CD4-positive, CD25-positive, alpha-beta regulatory T cell (primary cell): Measurements from ENCODE around the gene KNTC1. TPM values are rescaled to one million over a fixed set of nuclear protein-coding genes. Genes with fewer than 3 reads are reported as not detected.
"Not testable (repeated sequence)": the region's sequence is repeated elsewhere in the genome, so short reads cannot be mapped to it uniquely, and the experiment has no call there.

Experiments used
- ATAC-seq, 2 donors: fragments of 150-1000 bp; cut with Tn5 transposase; one replicate each; pipeline ENCODE4 v1.10.0; 2021; ENCODE audit warnings: low read depth in 2 of 2, moderate number of reproducible peaks in 2 of 2, moderate library complexity in 1 of 2
- DNase-seq, 3 donors: peaks; one replicate each; pipeline versions ENCODE4 v3.0.0 to v3.0.0-alpha.2; 2012 to 2022; ENCODE audit warnings: mixed read lengths in 1 of 3
- H3K27ac ChIP-seq: one replicate; pipeline ENCODE4 v1.7.0; 2013; ENCODE audit warnings: mild to moderate bottlenecking, low read length; ENCODE audit not compliant: insufficient read depth, poor library complexity, severe bottlenecking
- H3K27me3 ChIP-seq: one replicate; pipeline ENCODE4 v1.7.0; 2013; ENCODE audit warnings: low read length; ENCODE audit not compliant: control insufficient read depth, insufficient read depth
- H3K36me3 ChIP-seq: one replicate; pipeline ENCODE4 v1.7.0; 2013; ENCODE audit warnings: mild to moderate bottlenecking, low read length, moderate library complexity; ENCODE audit not compliant: control insufficient read depth, insufficient read depth
- H3K4me1 ChIP-seq: 2 replicates; pipeline ENCODE4 v1.7.0; 2013; ENCODE audit warnings: mild to moderate bottlenecking, low read length; ENCODE audit not compliant: insufficient read depth, control insufficient read depth, poor library complexity, severe bottlenecking
- H3K4me3 ChIP-seq: one replicate; pipeline ENCODE4 v1.7.0; 2013; ENCODE audit warnings: low read depth, mild to moderate bottlenecking, low read length, moderate library complexity
- H3K9me3 ChIP-seq, 2 experiments: 1 replicate in 1 of 2; 2 replicates in 1 of 2; pipeline ENCODE4 v1.7.0; 2013; ENCODE audit warnings: low read length in 2 of 2, mild to moderate bottlenecking in 1 of 2, moderate library complexity in 1 of 2; ENCODE audit not compliant: control insufficient read depth in 2 of 2
- H3K27ac Mint-ChIP-seq, 3 donors: one replicate each; pipeline ENCODE4 v1.8.0; 2020 to 2022; ENCODE audit warnings: mild to moderate bottlenecking in 3 of 3, mixed read lengths in 3 of 3, moderate library complexity in 2 of 3
- H3K27me3 Mint-ChIP-seq: one replicate; pipeline ENCODE4 v1.8.0; 2022; ENCODE audit warnings: mild to moderate bottlenecking, mixed read lengths
- H3K36me3 Mint-ChIP-seq: one replicate; pipeline ENCODE4 v1.8.0; 2020; ENCODE audit warnings: mixed read lengths
- H3K4me1 Mint-ChIP-seq, 4 donors: one replicate each; pipeline ENCODE4 v1.8.0; 2020 to 2022; ENCODE audit warnings: mixed read lengths in 4 of 4, mild to moderate bottlenecking in 1 of 4
- H3K4me3 Mint-ChIP-seq, 4 donors: one replicate each; pipeline ENCODE4 v1.8.0; 2020 to 2022; ENCODE audit warnings: mild to moderate bottlenecking in 4 of 4, mixed read lengths in 4 of 4, moderate library complexity in 3 of 4
- H3K9me3 Mint-ChIP-seq, 7 donors: one replicate each; pipeline ENCODE4 v1.8.0; 2020 to 2022; ENCODE audit warnings: mixed read lengths in 7 of 7, mild to moderate bottlenecking in 3 of 7, moderate library complexity in 2 of 7
- polyA plus RNA-seq, 4 donors: library from polyadenylated mRNA; unstranded; fragments of 300-500 nt; fragmentation: Illumina TruSeq; gene quantifications; one replicate each; pipeline ENCODE4 v1.2.3, GENCODE V29; 2021
- total RNA-seq: library from RNA; stranded (reverse); gene quantifications from one replicate; pipeline ENCODE4 v1.2.3, GENCODE V29; 2022

Gene KNTC1
- total and polyA plus RNA-seq, 5 donors from 2014 or later, result 2.1 to 27.8 (median 4.0) TPM

DNA sequence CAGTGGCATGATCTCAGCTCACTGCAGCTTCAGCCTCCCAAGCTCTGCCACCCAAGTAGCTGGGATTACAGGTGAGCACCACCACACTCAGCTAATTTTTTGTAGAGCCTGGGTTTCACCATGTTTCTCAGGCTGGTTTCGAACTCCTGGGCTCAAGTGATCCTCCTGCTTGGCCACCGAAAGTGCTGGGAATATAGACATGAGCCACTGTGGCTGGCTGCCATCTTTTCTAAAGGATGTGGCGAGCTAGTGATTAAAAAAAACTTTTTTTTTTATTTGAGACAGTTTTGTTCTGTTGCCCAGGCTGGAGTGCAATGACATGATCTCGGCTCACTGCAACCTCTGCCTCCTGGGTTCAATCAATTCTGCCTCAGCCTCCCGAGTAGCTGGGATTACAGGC, 39.8 kb downstream of the KNTC1 start:
- not testable (repeated sequence) for H3K27me3 Mint-ChIP-seq, H3K4me1 ChIP-seq, H3K4me1 Mint-ChIP-seq, H3K4me3 Mint-ChIP-seq, H3K27ac Mint-ChIP-seq, DNase-seq, H3K9me3 Mint-ChIP-seq, H3K27me3 ChIP-seq, H3K4me3 ChIP-seq, ATAC-seq, H3K9me3 ChIP-seq, H3K27ac ChIP-seq
- H3K36me3 Mint-ChIP-seq, result peaks cover 23% of the 10 kb centered on the region
- peaks cover 27% of the 10 kb centered on the region for H3K36me3 ChIP-seq

DNA sequence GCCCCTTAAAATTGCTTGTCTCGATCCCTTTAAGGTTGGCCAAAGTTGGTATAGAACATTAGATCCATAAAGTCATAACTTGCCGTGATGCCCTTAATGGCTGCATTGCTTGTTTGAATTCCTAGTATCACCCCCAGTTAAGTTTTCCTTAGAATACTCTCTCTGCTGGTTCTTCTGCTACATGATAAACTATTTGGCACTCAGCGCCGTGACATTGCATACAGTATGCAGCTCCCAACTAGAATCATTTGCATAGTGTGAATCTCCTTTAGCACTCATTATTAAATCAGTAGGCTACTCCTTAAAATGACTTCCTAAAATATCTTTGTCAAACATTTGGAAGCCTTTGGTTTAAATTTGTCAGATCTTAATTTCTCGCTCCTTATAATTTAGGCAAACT, 42.2 kb downstream of the KNTC1 start:
- no peak overlapping the region for H3K4me3 Mint-ChIP-seq
- DNase-seq (no peak), ATAC-seq (no peak)
- no peaks in the 10 kb centered on the region for H3K4me1 ChIP-seq
- H3K9me3 Mint-ChIP-seq, result no peaks in the 10 kb centered on the region
- H3K4me3 ChIP-seq, result no peak overlapping the region
- H3K36me3 ChIP-seq, result peaks cover 34% of the 10 kb centered on the region
- H3K27me3 ChIP-seq, result no peaks in the 10 kb centered on the region
- no peaks in the 10 kb centered on the region for H3K27me3 Mint-ChIP-seq
- H3K27ac Mint-ChIP-seq, result no peak overlapping the region
- no peaks in the 10 kb centered on the region for H3K9me3 ChIP-seq
- peaks cover 24% of the 10 kb centered on the region for H3K36me3 Mint-ChIP-seq
- H3K27ac ChIP-seq, result no peak overlapping the region
- no peaks in the 10 kb centered on the region for H3K4me1 Mint-ChIP-seq

DNA sequence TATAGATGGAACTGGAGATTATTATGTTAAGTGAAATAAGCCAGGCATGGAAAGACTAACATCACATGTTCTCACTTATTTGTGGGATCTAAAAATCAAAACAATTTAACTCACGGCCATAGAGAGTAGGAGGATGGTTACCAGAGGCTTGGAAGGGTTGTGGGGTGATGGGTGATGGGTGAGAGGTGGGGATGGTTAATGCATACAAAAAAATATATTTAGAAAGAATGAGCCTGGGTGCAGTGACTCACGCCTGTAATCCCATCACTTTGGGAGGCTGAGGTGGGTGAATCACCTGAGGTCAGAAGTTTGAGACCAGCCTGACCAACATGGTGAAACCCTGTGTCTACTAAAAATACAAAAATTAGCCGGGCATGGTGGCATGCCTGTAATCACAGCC, 43.0 kb downstream of the KNTC1 start:
- peaks cover 22% of the 10 kb centered on the region for H3K36me3 Mint-ChIP-seq
- H3K4me1 Mint-ChIP-seq, DNase-seq, H3K27me3 ChIP-seq, H3K4me3 ChIP-seq, H3K9me3 Mint-ChIP-seq, H3K27ac Mint-ChIP-seq, H3K27me3 Mint-ChIP-seq, H3K9me3 ChIP-seq, H3K27ac ChIP-seq, H3K4me3 Mint-ChIP-seq, ATAC-seq, H3K4me1 ChIP-seq: not testable (repeated sequence)
- H3K36me3 ChIP-seq, result peaks cover 41% of the 10 kb centered on the region

DNA sequence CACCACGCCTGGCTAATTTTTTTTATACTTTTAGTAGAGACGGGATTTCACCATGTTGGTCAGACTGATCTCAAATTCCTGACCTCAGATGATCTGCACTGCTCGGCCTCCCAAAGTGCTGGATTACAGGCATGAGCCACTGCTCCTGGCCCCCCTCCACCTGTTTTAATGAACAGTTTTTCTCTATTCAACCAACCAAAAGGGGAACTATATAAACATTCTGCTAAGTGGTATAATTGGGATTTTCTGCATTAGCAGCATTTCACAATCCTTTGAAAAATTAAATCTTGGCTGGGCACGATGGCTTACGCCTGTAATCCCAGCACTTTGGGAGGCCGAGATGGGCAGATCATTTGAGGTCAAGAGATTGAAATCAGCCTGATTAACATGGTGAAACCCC, 44.8 kb downstream of the KNTC1 start:
- ATAC-seq (no peak), DNase-seq (no peak)
- H3K4me3 Mint-ChIP-seq, result no peak overlapping the region
- Histone ChIP-seq H3K36me3 (peaks cover 53% of the 10 kb centered on the region), H3K4me3 (no peak overlapping the region), H3K9me3 (no peaks in the 10 kb centered on the region), H3K4me1 (no peaks in the 10 kb centered on the region), H3K27me3 (no peaks in the 10 kb centered on the region), H3K27ac (no peak overlapping the region)
- peaks cover 37% of the 10 kb centered on the region for H3K36me3 Mint-ChIP-seq
- H3K27ac Mint-ChIP-seq, result no peak overlapping the region
- no peaks in the 10 kb centered on the region for H3K9me3 Mint-ChIP-seq
- H3K27me3 Mint-ChIP-seq, result no peaks in the 10 kb centered on the region
- H3K4me1 Mint-ChIP-seq, result no peaks in the 10 kb centered on the region

DNA sequence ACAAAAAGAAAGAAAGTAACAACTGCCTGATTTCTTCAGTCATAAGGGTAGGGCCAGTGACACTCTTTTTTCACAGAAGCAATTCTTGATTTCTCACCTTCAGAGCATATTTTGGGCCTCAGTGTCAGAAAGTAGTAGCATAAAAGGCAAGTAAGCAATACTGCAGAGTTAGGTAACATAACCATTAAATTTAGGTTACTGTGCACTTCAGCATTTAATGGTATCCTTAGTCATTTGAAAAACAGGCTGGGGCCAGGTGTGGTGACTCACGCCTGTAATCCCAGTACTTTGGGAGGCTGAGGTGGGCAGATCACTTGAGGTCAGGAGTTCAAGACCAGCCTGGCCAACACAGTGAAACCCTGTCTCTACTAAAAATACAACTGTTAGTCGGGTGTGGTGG, 56.2 kb downstream of the KNTC1 start:
- DNase-seq, H3K9me3 Mint-ChIP-seq, ATAC-seq, H3K27ac ChIP-seq, H3K9me3 ChIP-seq, H3K27ac Mint-ChIP-seq, H3K27me3 ChIP-seq, H3K4me1 Mint-ChIP-seq, H3K4me3 Mint-ChIP-seq, H3K4me1 ChIP-seq, H3K4me3 ChIP-seq, H3K27me3 Mint-ChIP-seq: not testable (repeated sequence)
- peaks cover 29% of the 10 kb centered on the region for H3K36me3 Mint-ChIP-seq
- H3K36me3 ChIP-seq, result peaks cover 41% of the 10 kb centered on the region

DNA sequence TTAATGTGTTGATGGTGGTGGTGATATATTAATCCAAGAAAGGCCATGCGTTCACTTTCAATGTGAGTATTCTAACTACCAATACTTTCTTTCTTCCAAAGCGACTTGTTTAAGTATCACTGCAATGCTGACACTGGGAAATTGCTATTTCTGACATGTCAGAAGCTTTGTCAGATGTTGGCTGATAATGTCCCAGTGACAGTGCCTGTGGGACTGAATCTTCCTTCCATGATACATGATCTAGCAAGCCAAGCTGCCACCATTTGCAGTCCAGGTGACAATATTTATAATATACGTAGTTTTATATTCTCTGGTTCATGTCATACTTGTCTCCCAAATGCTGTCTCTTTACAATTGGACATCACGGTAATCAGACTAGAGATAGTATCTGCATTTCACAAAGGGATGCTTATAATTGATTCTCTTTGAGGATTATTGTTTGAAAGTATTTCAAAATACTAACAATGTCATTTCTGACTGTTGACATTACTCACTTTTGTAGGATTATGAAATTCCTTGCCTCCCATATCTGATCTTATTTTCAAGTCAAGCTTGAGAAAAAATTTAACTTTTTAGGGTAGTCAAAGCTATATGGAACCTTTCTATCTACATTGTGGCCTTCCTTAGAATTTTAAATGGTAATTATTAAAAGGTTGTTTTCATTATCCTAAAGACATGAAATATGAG, 57.3 kb downstream of the KNTC1 start:
- Histone ChIP-seq H3K4me3 (no peak overlapping the region), H3K4me1 (no peaks in the 10 kb centered on the region), H3K9me3 (no peaks in the 10 kb centered on the region), H3K36me3 (peaks cover 42% of the 10 kb centered on the region), H3K27ac (no peak overlapping the region), H3K27me3 (no peaks in the 10 kb centered on the region)
- Mint-ChIP-seq H3K36me3 (peaks cover 25% of the 10 kb centered on the region), H3K4me1 (peaks cover 0 to 3% (median 0%) of the 10 kb centered on the region in 4 donors), H3K27ac (no peak overlapping the region), H3K9me3 (no peaks in the 10 kb centered on the region), H3K27me3 (no peaks in the 10 kb centered on the region), H3K4me3 (no peak overlapping the region)
- ATAC-seq (no peak), DNase-seq (no peak)

DNA sequence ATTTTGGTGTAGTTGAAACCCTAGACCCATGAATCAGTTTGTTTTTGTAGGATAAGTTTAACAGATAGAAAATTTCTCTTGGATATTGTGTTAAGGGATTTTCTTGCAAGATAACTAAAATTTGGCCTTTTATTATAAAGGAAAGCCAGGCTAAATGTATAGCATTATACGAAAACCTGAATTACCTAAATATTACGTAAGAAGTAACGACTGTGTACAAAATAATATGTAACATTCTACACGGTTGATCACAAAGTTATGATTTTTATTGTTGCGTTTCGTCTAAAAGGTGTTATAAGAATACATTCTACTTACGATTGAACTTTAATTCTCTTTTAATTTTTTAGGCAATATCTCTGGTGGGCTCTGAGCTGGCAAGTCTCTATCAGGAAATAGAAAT, 63.9 kb downstream of the KNTC1 start:
- Histone ChIP-seq H3K27ac (no peak overlapping the region), H3K27me3 (no peaks in the 10 kb centered on the region), H3K9me3 (no peaks in the 10 kb centered on the region), H3K4me1 (no peaks in the 10 kb centered on the region), H3K36me3 (peaks cover 21% of the 10 kb centered on the region), H3K4me3 (no peak overlapping the region)
- Mint-ChIP-seq H3K36me3 (peaks cover 21% of the 10 kb centered on the region), H3K27ac (no peak overlapping the region), H3K9me3 (no peaks in the 10 kb centered on the region), H3K4me1 (no peaks in the 10 kb centered on the region), H3K27me3 (no peaks in the 10 kb centered on the region), H3K4me3 (no peak overlapping the region)
- ATAC-seq (no peak), DNase-seq (no peak)

DNA sequence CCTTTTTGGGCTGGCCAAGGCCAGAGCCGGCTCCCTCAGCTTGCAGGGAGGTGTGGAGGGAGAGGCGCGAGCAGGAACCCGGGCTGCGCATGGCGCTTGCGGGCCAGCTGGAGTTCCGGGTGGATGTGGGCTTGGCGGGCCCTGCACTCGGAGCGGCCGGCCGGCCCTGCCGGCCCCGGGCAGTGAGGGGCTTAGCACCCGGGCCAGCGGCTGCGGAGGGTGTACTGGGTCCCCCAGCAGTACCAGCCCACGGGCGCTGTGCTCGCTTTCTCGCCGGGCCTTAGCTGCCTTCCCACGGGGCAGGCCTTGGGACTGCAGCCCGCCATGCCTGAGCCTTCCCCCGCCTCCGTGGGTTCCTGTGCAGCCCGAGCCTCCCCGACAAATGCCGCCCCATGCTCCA, 64.9 kb downstream of the KNTC1 start:
- not testable (repeated sequence) for H3K27me3 ChIP-seq, H3K27ac ChIP-seq, DNase-seq, H3K4me3 ChIP-seq, H3K9me3 Mint-ChIP-seq, ATAC-seq, H3K27ac Mint-ChIP-seq, H3K9me3 ChIP-seq, H3K4me1 ChIP-seq, H3K27me3 Mint-ChIP-seq, H3K4me1 Mint-ChIP-seq, H3K4me3 Mint-ChIP-seq
- H3K36me3 ChIP-seq, result peaks cover 21% of the 10 kb centered on the region
- H3K36me3 Mint-ChIP-seq, result peaks cover 24% of the 10 kb centered on the region
